K562 (cell line): ENCODE measurements around the gene ARIH1. TPM values are rescaled to one million over a fixed set of nuclear protein-coding genes. Genes with fewer than 3 reads are reported as not detected.

Experiments used
- ARID1B ChIP-seq: fragments of 450-650 bp; IDR thresholded peaks from 2 replicates; pipeline ENCODE4 v1.6.1; 2016; ENCODE audit warnings: antibody characterized with exemption, mild to moderate bottlenecking, inconsistent platforms
- BACH1 ChIP-seq: fragments of 200-800 bp; sonication (Bioruptor generic); IDR thresholded peaks from 2 replicates; pipeline ENCODE4 v1.6.1; 2016; ENCODE audit warnings: missing genetic modification characterization, missing compliant biosample characterization
- DIDO1 ChIP-seq: fragments of 450-650 bp; IDR thresholded peaks from 2 replicates; pipeline ENCODE4 v1.6.1; 2016; ENCODE audit warnings: low read depth, missing biosample characterization, missing genetic modification characterization
- DPF2 ChIP-seq: fragments of 450-650 bp; IDR thresholded peaks from 2 replicates; pipeline ENCODE4 v1.6.1; 2016
- EHMT2 ChIP-seq: fragments of 450-650 bp; IDR thresholded peaks from 2 replicates; pipeline ENCODE4 v1.6.1; 2018; ENCODE audit warnings: antibody characterized with exemption
- SAFB2 ChIP-seq: fragments of 200-400 bp; formaldehyde crosslinking; IDR thresholded peaks from 2 replicates; pipeline ENCODE4 v1.6.1; 2018; ENCODE audit warnings: borderline replicate concordance, low read length, low read depth, moderate library complexity; ENCODE audit not compliant: severe bottlenecking
- ZBTB1 ChIP-seq: sonication (generic); formaldehyde crosslinking; IDR thresholded peaks from 2 replicates; pipeline ENCODE4 v1.8.1; 2023; ENCODE audit warnings: missing genetic modification reagents, low read depth, mild to moderate bottlenecking, borderline replicate concordance
- ZNF431 ChIP-seq: sonication (generic); formaldehyde crosslinking; IDR thresholded peaks from 2 replicates; pipeline ENCODE4 v1.8.0; 2022; ENCODE audit warnings: mild to moderate bottlenecking, missing genetic modification reagents
- ZNF57 ChIP-seq: fragments of 450-650 bp; formaldehyde crosslinking; IDR thresholded peaks from 2 replicates; pipeline ENCODE4 v1.4.0; 2020; ENCODE audit warnings: mild to moderate bottlenecking, moderate library complexity
- ZNF764 ChIP-seq: fragments of 250-450 bp; sonication (Bioruptor Pico); IDR thresholded peaks from 2 replicates; pipeline ENCODE4 v1.4.0; 2020; ENCODE audit warnings: low read depth, mild to moderate bottlenecking, moderate library complexity
- polyA plus RNA-seq, 8 experiments: library from polyadenylated mRNA; depleted of rRNA in 4 of 8; stranded (reverse) in 5 of 8; unstranded in 3 of 8; fragments of >200 nt; fragmentation: Nextera tagmentation in 2 of 8; fragmentation: Illumina TruSeq in 1 of 8; extraction: Ambion mirVana in 2 of 8; extraction: Trizol in 1 of 8; gene quantifications; 2 replicates each; pipeline versions ENCODE4 v1.2.1 to v1.2.3, GENCODE V29; 2011 to 2014; ENCODE audit warnings: inconsistent platforms in 1 of 8, missing spikeins in 1 of 8
- total RNA-seq, 7 experiments: library from RNA; depleted of rRNA in 6 of 7; stranded (reverse); fragments of >200 nt in 6 of 7; fragmentation: Illumina TruSeq in 2 of 7; extraction: Trizol in 2 of 7; gene quantifications; 2 replicates each; pipeline versions ENCODE4 v1.2.1 to v1.2.3, GENCODE V29; 2011 to 2021; ENCODE audit warnings: low replicate concordance in 1 of 7
- TF ChIP-seq, protein P1 (sequence below): fragments of 250-450 bp; sonication (Bioruptor Pico); IDR thresholded peaks from 2 replicates; pipeline ENCODE4 v1.5.0; 2021; ENCODE audit warnings: mild to moderate bottlenecking, moderate library complexity
- TF ChIP-seq, protein P2 (sequence below): fragments of 250-450 bp; sonication (Bioruptor Pico); IDR thresholded peaks from 2 replicates; pipeline ENCODE4 v1.5.0; 2021; ENCODE audit warnings: mild to moderate bottlenecking, borderline replicate concordance
- TF ChIP-seq, protein P3 (sequence below): fragments of 450-650 bp; conservative IDR thresholded peaks from 2 replicates; pipeline ENCODE4 v1.6.1; 2016; ENCODE audit warnings: missing genetic modification characterization, low read depth, mild to moderate bottlenecking, missing compliant biosample characterization, moderate library complexity
- TF ChIP-seq, protein P4 (sequence below): conservative IDR thresholded peaks from 2 replicates; pipeline ENCODE4 v1.6.1; 2011; ENCODE audit warnings: low read depth, mild to moderate bottlenecking, low read length; ENCODE audit not compliant: control insufficient read depth

Gene ARIH1
- total and polyA plus RNA-seq, 9 of the 15 experiments (the other 6 are each of a cell fraction or from before 2014, with no cell fraction given) = 17.7 to 125 (median 31.4) TPM

DNA sequence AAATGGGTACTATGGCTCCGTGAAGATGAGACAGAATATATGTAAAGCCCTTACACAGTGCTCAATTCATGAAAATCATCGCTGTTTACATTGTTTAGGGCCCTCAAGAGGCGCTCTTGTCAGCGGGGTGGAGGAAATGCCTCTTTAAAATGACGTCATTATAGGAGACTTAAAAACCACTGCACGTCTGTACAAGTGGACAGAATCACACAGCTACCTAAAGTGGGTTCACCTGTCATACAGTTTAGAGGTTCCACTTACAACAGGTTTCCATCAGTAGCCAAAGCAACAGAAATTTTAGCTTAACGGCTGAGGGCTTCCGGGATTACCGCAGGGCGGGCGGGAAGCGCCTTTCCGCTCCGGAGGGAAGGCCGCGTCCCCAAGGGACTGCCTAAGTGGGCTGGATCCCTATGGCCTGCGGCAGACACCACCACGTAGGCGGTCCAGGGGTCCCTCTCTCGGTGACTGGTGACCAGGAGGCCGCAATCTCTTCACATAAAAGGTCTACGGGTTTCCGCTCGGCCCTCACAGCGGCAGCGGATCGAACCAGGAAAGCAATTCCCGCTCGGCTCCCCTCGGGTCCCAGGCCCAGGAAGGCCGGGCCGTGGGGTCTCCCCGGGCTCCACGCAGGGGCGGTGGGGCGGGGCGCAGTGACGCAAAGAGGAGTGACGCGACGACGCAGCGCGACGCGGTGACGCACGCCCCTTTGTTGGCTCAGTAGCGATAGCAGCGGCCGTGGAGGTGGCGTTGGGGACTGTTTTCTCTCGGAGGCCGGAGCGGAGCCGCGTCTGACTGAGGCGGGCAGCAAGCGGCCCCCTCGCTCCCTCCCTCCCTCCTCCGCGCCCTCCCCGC is at the start of gene ARIH1 (continued):
- TF ChIP-seq, protein P1, sequence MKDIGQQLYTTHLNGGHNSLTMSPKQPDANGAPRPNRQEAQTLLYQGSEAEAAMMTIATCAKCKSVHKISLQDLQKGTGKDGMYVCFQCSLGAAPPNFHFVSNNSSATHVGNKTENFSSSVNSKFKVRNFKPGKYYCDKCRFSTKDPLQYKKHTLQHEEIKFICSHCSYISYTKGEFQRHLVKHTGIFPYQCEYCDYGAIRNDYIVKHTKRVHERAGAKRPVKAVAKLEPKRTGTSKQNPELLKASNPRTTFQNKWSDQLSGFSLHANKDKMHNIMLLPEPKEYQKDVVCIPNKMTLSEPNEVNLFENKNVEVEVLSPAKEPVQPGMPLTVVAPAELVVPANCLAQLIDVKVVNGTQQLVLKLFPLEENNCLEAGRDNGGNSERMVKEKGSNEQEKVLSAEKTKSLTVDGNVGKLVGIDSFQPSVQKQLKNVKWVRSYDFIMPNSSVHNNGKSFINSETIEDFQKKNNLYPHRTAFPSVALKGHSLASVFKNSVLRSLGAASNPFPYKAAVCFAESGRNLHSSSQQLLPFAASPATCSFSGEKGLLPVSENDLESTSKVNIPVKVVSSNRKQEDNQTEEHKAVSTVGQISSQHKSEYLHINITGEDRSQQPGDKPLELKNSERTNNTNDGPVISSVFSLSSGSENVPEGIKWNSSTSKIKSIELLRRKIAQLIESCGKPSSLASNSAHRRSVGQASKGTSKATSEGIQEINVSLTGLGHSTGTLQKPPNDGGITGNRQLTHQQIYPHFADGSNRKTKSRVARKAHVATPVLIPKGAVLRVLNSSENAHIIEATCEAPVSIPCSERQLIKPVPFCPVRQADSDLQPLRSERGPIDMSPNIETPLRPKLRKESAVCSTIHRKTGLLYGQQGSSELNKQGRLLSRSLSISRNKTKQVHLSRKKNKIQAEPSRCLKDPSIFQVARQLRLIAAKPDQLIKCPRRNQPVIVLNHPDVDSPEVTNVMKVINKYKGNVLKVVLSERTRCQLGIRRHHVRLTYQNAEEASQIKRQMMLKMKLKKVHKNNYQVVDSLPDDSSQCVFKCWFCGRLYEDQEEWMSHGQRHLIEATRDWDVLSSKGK = no peak
- TF ChIP-seq ZNF431 (CRISPR knock-in tag) = no peak
- peak; percentile 32; the same call in 1 of the 2 replicates for TF ChIP-seq ARID1B
- TF ChIP-seq DIDO1 (tag) = no peak; the same call in 1 of the 2 replicates
- peak; percentile 77; the same call in 1 of the 2 replicates for TF ChIP-seq BACH1 (tag)
- TF ChIP-seq EHMT2 = no peak
- TF ChIP-seq, protein P2, sequence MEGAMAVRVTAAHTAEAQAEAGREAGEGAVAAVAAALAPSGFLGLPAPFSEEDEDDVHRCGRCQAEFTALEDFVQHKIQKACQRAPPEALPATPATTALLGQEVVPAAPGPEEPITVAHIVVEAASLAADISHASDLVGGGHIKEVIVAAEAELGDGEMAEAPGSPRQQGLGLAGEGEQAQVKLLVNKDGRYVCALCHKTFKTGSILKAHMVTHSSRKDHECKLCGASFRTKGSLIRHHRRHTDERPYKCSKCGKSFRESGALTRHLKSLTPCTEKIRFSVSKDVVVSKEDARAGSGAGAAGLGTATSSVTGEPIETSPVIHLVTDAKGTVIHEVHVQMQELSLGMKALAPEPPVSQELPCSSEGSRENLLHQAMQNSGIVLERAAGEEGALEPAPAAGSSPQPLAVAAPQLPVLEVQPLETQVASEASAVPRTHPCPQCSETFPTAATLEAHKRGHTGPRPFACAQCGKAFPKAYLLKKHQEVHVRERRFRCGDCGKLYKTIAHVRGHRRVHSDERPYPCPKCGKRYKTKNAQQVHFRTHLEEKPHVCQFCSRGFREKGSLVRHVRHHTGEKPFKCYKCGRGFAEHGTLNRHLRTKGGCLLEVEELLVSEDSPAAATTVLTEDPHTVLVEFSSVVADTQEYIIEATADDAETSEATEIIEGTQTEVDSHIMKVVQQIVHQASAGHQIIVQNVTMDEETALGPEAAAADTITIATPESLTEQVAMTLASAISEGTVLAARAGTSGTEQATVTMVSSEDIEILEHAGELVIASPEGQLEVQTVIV (CRISPR knock-in tag) = no peak
- TF ChIP-seq DPF2 = 0 out of 2 replicates have a peak, but pooled peaks have one; percentile 51
- no peak; the same call in 1 of the 2 replicates for TF ChIP-seq ZBTB1 (CRISPR knock-in tag)
- TF ChIP-seq, protein P3, sequence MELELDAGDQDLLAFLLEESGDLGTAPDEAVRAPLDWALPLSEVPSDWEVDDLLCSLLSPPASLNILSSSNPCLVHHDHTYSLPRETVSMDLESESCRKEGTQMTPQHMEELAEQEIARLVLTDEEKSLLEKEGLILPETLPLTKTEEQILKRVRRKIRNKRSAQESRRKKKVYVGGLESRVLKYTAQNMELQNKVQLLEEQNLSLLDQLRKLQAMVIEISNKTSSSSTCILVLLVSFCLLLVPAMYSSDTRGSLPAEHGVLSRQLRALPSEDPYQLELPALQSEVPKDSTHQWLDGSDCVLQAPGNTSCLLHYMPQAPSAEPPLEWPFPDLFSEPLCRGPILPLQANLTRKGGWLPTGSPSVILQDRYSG (tag) = no peak
- TF ChIP-seq, protein P4, sequence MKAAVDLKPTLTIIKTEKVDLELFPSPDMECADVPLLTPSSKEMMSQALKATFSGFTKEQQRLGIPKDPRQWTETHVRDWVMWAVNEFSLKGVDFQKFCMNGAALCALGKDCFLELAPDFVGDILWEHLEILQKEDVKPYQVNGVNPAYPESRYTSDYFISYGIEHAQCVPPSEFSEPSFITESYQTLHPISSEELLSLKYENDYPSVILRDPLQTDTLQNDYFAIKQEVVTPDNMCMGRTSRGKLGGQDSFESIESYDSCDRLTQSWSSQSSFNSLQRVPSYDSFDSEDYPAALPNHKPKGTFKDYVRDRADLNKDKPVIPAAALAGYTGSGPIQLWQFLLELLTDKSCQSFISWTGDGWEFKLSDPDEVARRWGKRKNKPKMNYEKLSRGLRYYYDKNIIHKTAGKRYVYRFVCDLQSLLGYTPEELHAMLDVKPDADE = no peak
- 0 out of 2 replicates have a peak, but pooled peaks have one; percentile 7 for TF ChIP-seq ZNF57
- TF ChIP-seq ZNF764 = no peak
- TF ChIP-seq SAFB2 = no peak
